DND-41 (cell line): ENCODE results near the gene AFF3.

ENCODE experiments used
- ATAC-seq: fragments of 200-7000 bp; cut with Tn5 transposase; 3 replicates; pipeline ENCODE4 v1.9.1; 2021; ENCODE audit warnings: low read depth; ENCODE audit not compliant: insufficient read depth
- DNase-seq: peaks from one replicate; pipeline ENCODE4 v3.0.0-alpha.2; 2020
- H2AFZ ChIP-seq: 2 replicates; pipeline ENCODE4 v1.6.0; 2012; ENCODE audit warnings: low read depth, low read length
- H3K27ac ChIP-seq: 2 replicates; pipeline ENCODE4 v1.5.1; 2012; ENCODE audit warnings: low read length, inconsistent platforms
- H3K27me3 ChIP-seq: fragments of 200-600 bp; sonication (generic); 2 replicates; pipeline ENCODE4 v1.6.0; 2012; ENCODE audit warnings: low read length, mild to moderate bottlenecking, inconsistent platforms; ENCODE audit not compliant: insufficient read depth, poor library complexity
- H3K36me3 ChIP-seq: 2 replicates; pipeline ENCODE4 v1.5.1; 2012; ENCODE audit warnings: low read length, inconsistent platforms; ENCODE audit not compliant: insufficient read depth
- H3K4me1 ChIP-seq: 2 replicates; pipeline ENCODE4 v1.5.1; 2012; ENCODE audit warnings: mild to moderate bottlenecking, low read length; ENCODE audit not compliant: insufficient read depth
- H3K4me2 ChIP-seq: 2 replicates; pipeline ENCODE4 v1.6.0; 2012; ENCODE audit warnings: mild to moderate bottlenecking, moderate library complexity, low read length, inconsistent platforms; ENCODE audit not compliant: insufficient read depth
- H3K4me3 ChIP-seq, 2 experiments: fragments of 200-600 bp in 1 of 2; shearing (Covaris generic) in 1 of 2; 2 replicates each; pipeline ENCODE4 v1.5.1; 2012 to 2016; ENCODE audit warnings: inconsistent platforms in 2 of 2, low read length in 2 of 2, mild to moderate bottlenecking in 2 of 2, low read depth in 1 of 2, moderate library complexity in 1 of 2
- H3K79me2 ChIP-seq: 2 replicates; pipeline ENCODE4 v1.6.0; 2012; ENCODE audit warnings: low read length, inconsistent platforms; ENCODE audit not compliant: insufficient read depth
- H3K9ac ChIP-seq: 2 replicates; pipeline ENCODE4 v1.6.0; 2012; ENCODE audit warnings: low read depth, mild to moderate bottlenecking, inconsistent platforms, low read length, moderate library complexity
- H3K9me3 ChIP-seq: 2 replicates; pipeline ENCODE4 v1.5.1; 2012; ENCODE audit warnings: low read length, moderate library complexity, mild to moderate bottlenecking, inconsistent platforms; ENCODE audit not compliant: insufficient read depth, severe bottlenecking
- H4K20me1 ChIP-seq: 2 replicates; pipeline ENCODE4 v1.6.0; 2012; ENCODE audit warnings: low read length; ENCODE audit not compliant: insufficient read depth
- CTCF ChIP-seq: IDR thresholded peaks from 2 replicates; pipeline ENCODE4 v1.5.1; 2012; ENCODE audit warnings: borderline replicate concordance, low read length, moderate library complexity, mild to moderate bottlenecking; ENCODE audit not compliant: poor library complexity, severe bottlenecking; ENCODE audit errors: extremely low read depth
- EZH2 ChIP-seq: IDR thresholded peaks from 3 replicates; pipeline ENCODE4 v1.6.1; 2012; ENCODE audit warnings: borderline replicate concordance, low read depth, mild to moderate bottlenecking, moderate library complexity, low read length, inconsistent platforms; ENCODE audit not compliant: severe bottlenecking

AFF3 gene

GRCh38 chr2:99974275-99974674 lies 168.1 kb downstream of the AFF3 start:
- Histone ChIP-seq H3K27ac (no peak overlapping the region), H3K36me3 (peaks cover 11% of the 10 kb centered on the region; the same call in 1 of the 2 replicates), H4K20me1 (no peaks in the 10 kb centered on the region), H2AFZ (no peak overlapping the region), H3K79me2 (no peaks in the 10 kb centered on the region), H3K4me2 (no peak overlapping the region), H3K4me1 (no peaks in the 10 kb centered on the region), H3K27me3 (no peaks in the 10 kb centered on the region), H3K9me3 (no peaks in the 10 kb centered on the region), H3K9ac (no peak overlapping the region), H3K4me3 (no peak overlapping the region)
- ATAC-seq (no peak; the same call in 2 of the 3 replicates), DNase-seq (no peak)
- TF ChIP-seq EZH2 (no peak), CTCF (no peak)

GRCh38 chr2:99971326-99971900 lies 171.0 kb downstream of the AFF3 start:
- Histone ChIP-seq H3K27me3 (no peaks in the 10 kb centered on the region), H3K36me3 (no peaks in the 10 kb centered on the region), H3K9ac (no peak overlapping the region), H4K20me1 (no peaks in the 10 kb centered on the region), H3K9me3 (no peaks in the 10 kb centered on the region), H3K79me2 (no peaks in the 10 kb centered on the region), H3K4me1 (no peaks in the 10 kb centered on the region), H3K27ac (no peak overlapping the region), H3K4me3 (no peak overlapping the region), H3K4me2 (no peak overlapping the region), H2AFZ (no peak overlapping the region)
- TF ChIP-seq CTCF (no peak), EZH2 (no peak)
- no peak for DNase-seq
- no peak for ATAC-seq

GRCh38 chr2:99970292-99970868 lies 172.0 kb downstream of the AFF3 start:
- ATAC-seq (no peak), DNase-seq (no peak)
- no peak for TF ChIP-seq CTCF
- TF ChIP-seq EZH2: no peak

More at GRCh38 chr2:99970292-99970868, 172.0 kb downstream of the AFF3 start:
- H3K4me2 ChIP-seq: no peak overlapping the region
- H3K27me3 ChIP-seq: no peaks in the 10 kb centered on the region
- H3K79me2 ChIP-seq: no peaks in the 10 kb centered on the region
- no peak overlapping the region for H3K4me3 ChIP-seq
- no peak overlapping the region for H3K27ac ChIP-seq
- no peak overlapping the region for H3K9ac ChIP-seq
- H4K20me1 ChIP-seq: no peaks in the 10 kb centered on the region
- no peaks in the 10 kb centered on the region for H3K4me1 ChIP-seq
- H3K9me3 ChIP-seq: no peaks in the 10 kb centered on the region
- no peaks in the 10 kb centered on the region for H3K36me3 ChIP-seq
- H2AFZ ChIP-seq: no peak overlapping the region
